G401 (cell line): ENCODE data around the gene STS. TPM values are rescaled to one million over a fixed set of nuclear protein-coding genes. Genes with fewer than 3 reads are reported as not detected.
"Not testable (repeated sequence)": the region's sequence is repeated elsewhere in the genome, so short reads cannot be mapped to it uniquely, and the experiment has no call there.

ENCODE experiments used
- DNase-seq: peaks from one replicate; pipeline ENCODE4 v3.0.0-alpha.2; 2015; ENCODE audit warnings: low spot score
- in situ Hi-C: cut with HindIII; loops from 2 replicates; pipeline ENCODE4 v1.10.0; 2016; ENCODE audit warnings: low sequenced_read_pairs, mixed read lengths
- total RNA-seq: library from RNA; depleted of rRNA; stranded (reverse); fragments of >200 nt; shearing (Covaris generic); gene quantifications from 2 replicates; pipeline ENCODE4 v1.2.3, GENCODE V29; 2014; rRNA removed

STS gene
- total RNA-seq, 1 experiment from 2014 or later: 0.95 TPM

- no peak for DNase-seq
- in situ Hi-C loops: no loop called here
These were observed 16.7 kb downstream of the STS start for GRCh38 chrX:7164174-7164573.

GRCh38 chrX:7168371-7168770, 20.9 kb downstream of the STS start:
- DNase-seq: no peak
- in situ Hi-C loops: no loop called here

- in situ Hi-C loops: no loop called here
- DNase-seq: no peak
These were observed 22.1 kb downstream of the STS start for GRCh38 chrX:7169627-7170026.

- in situ Hi-C loops: no loop called here
- DNase-seq: no peak
These were observed 23.4 kb downstream of the STS start for GRCh38 chrX:7170898-7171297.

GRCh38 chrX:7178859-7179258, 31.3 kb downstream of the STS start:
- in situ Hi-C loops, DNase-seq: not testable (repeated sequence)

GRCh38 chrX:7179446-7179845, 31.9 kb downstream of the STS start:
- no peak for DNase-seq
- in situ Hi-C loops: no loop called here

GRCh38 chrX:7184816-7185215, 37.3 kb downstream of the STS start:
- DNase-seq: no peak
- in situ Hi-C loops: no loop called here

GRCh38 chrX:7188672-7189071, 41.2 kb downstream of the STS start:
- in situ Hi-C loops: no loop called here
- DNase-seq: no peak

GRCh38 chrX:7190157-7190556, 42.6 kb downstream of the STS start:
- in situ Hi-C loops: no loop called here

GRCh38 chrX:7191681-7192110, 44.2 kb downstream of the STS start:
- DNase-seq: no peak
- in situ Hi-C loops: no loop called here

More at GRCh38 chrX:7190157-7190556, 42.6 kb downstream of the STS start:
- no peak for DNase-seq

GRCh38 chrX:7192871-7193270, 45.4 kb downstream of the STS start:
- DNase-seq: no peak
- in situ Hi-C loops: no loop called here

- DNase-seq: no peak
These were observed 47.1 kb downstream of the STS start for GRCh38 chrX:7194606-7195005.

More at GRCh38 chrX:7194606-7195005, 47.1 kb downstream of the STS start:
- in situ Hi-C loops: no loop called here

Other genes starting within 250 kb of the STS start
- 5.1 and 7.3 TPM in 2 replicates for gene PUDP, start 441 bp downstream of the STS start, total RNA-seq